Type B pancreatic cell (in vitro differentiated cells): Measurements from ENCODE around the gene ZSWIM6. TPM values are rescaled to one million over a fixed set of nuclear protein-coding genes. Genes with fewer than 3 reads are reported as not detected.

ENCODE experiments used
- DNase-seq: peaks from one replicate; pipeline ENCODE4 v3.0.0; 2021; ENCODE audit warnings: mixed read lengths; ENCODE audit not compliant: unreplicated experiment; ENCODE audit errors: extremely low spot score
- H3K27ac Mint-ChIP-seq: 2 replicates; pipeline ENCODE4 v1.8.0; 2021; ENCODE audit warnings: mild to moderate bottlenecking, mixed read lengths
- H3K27me3 Mint-ChIP-seq: 2 replicates; pipeline ENCODE4 v1.8.0; 2021; ENCODE audit warnings: mixed read lengths
- H3K36me3 Mint-ChIP-seq: 2 replicates; pipeline ENCODE4 v1.8.0; 2021; ENCODE audit warnings: mixed read lengths
- H3K4me1 Mint-ChIP-seq: one replicate; pipeline ENCODE4 v1.8.0; 2021; ENCODE audit warnings: mixed read lengths; ENCODE audit not compliant: unreplicated experiment
- H3K4me3 Mint-ChIP-seq: 2 replicates; pipeline ENCODE4 v1.8.0; 2021; ENCODE audit warnings: mild to moderate bottlenecking, mixed read lengths
- H3K9me3 Mint-ChIP-seq: 2 replicates; pipeline ENCODE4 v1.8.0; 2021; ENCODE audit warnings: mixed read lengths
- CTCF ChIP-seq: fragments of 200-600 bp; sonication (generic); conservative IDR thresholded peaks from 2 replicates; pipeline ENCODE4 v1.5.0; 2021; ENCODE audit warnings: antibody characterized with exemption, mild to moderate bottlenecking
- total RNA-seq: library from RNA; stranded (reverse); gene quantifications from 2 replicates; pipeline ENCODE4 v1.2.1, GENCODE V29; 2021; ENCODE audit warnings: low replicate concordance

ZSWIM6 gene
- total RNA-seq, 1 donor from 2014 or later, result 24.6 TPM

- no peak for TF ChIP-seq CTCF
- no peak overlapping the region for H3K4me3 Mint-ChIP-seq
- H3K36me3 Mint-ChIP-seq, result no peaks in the 10 kb centered on the region
- peaks cover 29% of the 10 kb centered on the region for H3K4me1 Mint-ChIP-seq
- H3K27me3 Mint-ChIP-seq, result no peaks in the 10 kb centered on the region
- peak overlapping the region; percentile 25 for H3K27ac Mint-ChIP-seq
- no peak for DNase-seq
- no peaks in the 10 kb centered on the region for H3K9me3 Mint-ChIP-seq
These were observed 129.4 kb downstream of the ZSWIM6 start for GRCh38 chr5:61461417-61461816.

DNA sequence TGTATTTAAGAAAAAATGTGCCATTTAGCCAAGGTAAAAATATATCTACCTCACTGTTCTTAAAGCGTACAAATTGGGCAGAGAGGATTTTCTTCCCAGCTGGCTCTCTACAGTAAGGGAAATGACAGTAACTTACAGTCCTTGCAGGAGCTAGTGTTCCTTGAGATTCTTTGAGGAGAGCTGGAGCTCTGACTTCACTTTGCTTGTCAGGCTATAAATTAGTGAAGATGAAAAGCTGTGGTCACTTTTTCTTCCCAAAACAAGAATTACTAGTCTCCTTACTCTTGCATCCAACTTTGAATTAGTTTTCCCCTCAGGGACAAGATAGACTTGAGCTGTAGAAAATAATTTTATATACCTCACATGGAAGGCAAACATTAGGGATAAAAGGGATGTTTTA lies 129.9 kb downstream of the ZSWIM6 start:
- Mint-ChIP-seq H3K27me3 (no peaks in the 10 kb centered on the region), H3K9me3 (no peaks in the 10 kb centered on the region), H3K27ac (peak overlapping the region; percentile 25), H3K36me3 (no peaks in the 10 kb centered on the region), H3K4me3 (no peak overlapping the region), H3K4me1 (peaks cover 30% of the 10 kb centered on the region)
- TF ChIP-seq CTCF, result no peak
- DNase-seq, result no peak

- no peak for TF ChIP-seq CTCF
- DNase-seq, result no peak
- H3K9me3 Mint-ChIP-seq, result no peaks in the 10 kb centered on the region
- H3K27ac Mint-ChIP-seq, result no peak overlapping the region
- H3K27me3 Mint-ChIP-seq, result no peaks in the 10 kb centered on the region
- H3K36me3 Mint-ChIP-seq, result no peaks in the 10 kb centered on the region
- H3K4me1 Mint-ChIP-seq, result peaks cover 37% of the 10 kb centered on the region
- H3K4me3 Mint-ChIP-seq, result no peak overlapping the region
These were observed 131.5 kb downstream of the ZSWIM6 start for GRCh38 chr5:61463596-61463995.

DNA sequence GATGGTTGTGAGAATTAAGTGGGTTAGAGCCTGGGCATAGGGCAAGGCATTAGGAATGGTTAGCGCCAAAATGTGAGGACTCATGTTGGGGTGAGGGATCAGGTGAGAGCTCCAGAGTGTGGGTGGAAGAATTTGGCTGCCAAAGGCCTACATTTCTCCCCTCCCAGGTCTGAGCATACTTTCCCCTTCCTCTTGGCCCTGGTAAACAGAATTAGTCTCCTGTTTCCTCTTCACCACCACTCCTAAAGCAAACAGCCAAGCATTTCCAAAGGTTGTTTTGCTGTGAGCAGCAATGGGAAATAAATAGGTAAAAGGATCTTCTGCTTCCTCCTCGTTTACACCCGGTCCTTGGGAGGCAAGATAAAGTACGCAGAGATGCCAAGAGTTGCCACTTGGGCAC lies 132.5 kb downstream of the ZSWIM6 start:
- peaks cover 37% of the 10 kb centered on the region for H3K4me1 Mint-ChIP-seq
- H3K27me3 Mint-ChIP-seq, result no peaks in the 10 kb centered on the region
- no peaks in the 10 kb centered on the region for H3K9me3 Mint-ChIP-seq
- DNase-seq, result no peak
- TF ChIP-seq CTCF, result no peak
- H3K36me3 Mint-ChIP-seq, result no peaks in the 10 kb centered on the region
- no peak overlapping the region for H3K4me3 Mint-ChIP-seq
- no peak overlapping the region for H3K27ac Mint-ChIP-seq

GRCh38 chr5:61465066-61465465 lies 133.0 kb downstream of the ZSWIM6 start:
- Mint-ChIP-seq H3K27ac (no peak overlapping the region), H3K36me3 (no peaks in the 10 kb centered on the region), H3K27me3 (no peaks in the 10 kb centered on the region), H3K4me1 (peaks cover 37% of the 10 kb centered on the region), H3K9me3 (no peaks in the 10 kb centered on the region), H3K4me3 (no peak overlapping the region)
- TF ChIP-seq CTCF, result no peak
- DNase-seq, result no peak

DNA sequence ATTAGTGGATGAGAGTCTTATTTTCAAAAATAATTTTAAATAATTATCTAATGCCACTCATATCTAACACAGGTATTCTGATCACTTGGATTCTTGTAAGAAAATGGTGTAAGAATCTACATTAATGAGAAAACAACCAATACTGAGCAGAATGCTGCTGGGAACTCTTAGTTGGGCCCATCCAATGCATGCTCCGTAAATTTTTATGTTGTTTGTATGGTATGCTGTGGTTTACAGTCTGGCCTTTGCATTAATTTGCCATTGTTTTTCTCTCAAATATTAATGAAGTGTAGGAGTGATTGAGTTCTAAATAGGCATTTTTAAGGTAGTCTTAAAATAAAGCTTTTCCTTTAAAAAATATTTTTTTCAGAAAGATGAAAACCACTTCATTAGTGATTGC lies 133.4 kb downstream of the ZSWIM6 start:
- Mint-ChIP-seq H3K4me1 (peaks cover 37% of the 10 kb centered on the region), H3K27me3 (no peaks in the 10 kb centered on the region), H3K9me3 (no peaks in the 10 kb centered on the region), H3K27ac (no peak overlapping the region), H3K36me3 (no peaks in the 10 kb centered on the region), H3K4me3 (no peak overlapping the region)
- DNase-seq, result no peak
- TF ChIP-seq CTCF, result no peak
